HepG2 (cell line): ENCODE data around the gene CAPN14.

Source experiments
- SP4 ChIP-seq: sonication (generic); formaldehyde crosslinking; IDR thresholded peaks from 2 replicates; pipeline ENCODE4 v1.8.1; 2023; ENCODE audit warnings: mild to moderate bottlenecking, missing genetic modification reagents
- ZFP37 ChIP-seq: sonication (generic); formaldehyde crosslinking; IDR thresholded peaks from 2 replicates; pipeline ENCODE4 v1.4.0; 2020; ENCODE audit warnings: missing genetic modification reagents, borderline replicate concordance

DNA sequence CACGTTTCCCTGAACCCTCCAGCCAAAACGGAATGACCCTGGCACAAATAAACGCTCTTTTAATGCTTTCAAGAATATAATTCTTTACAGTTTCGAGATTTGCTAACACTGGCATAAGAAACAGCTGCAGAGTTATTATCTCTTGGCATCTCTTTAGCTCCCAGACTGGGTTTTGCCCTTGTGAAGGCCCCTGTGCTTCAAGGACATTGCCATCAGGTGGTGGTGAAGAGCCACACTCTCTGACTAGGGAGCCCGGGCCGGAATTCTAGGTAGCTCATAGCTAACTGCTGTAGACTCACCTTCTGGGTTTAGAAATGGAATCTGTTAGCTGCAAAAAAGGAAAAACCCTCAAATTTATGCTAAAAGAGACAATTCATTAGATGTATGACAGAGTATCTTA, 65.8 kb downstream of the CAPN14 start:
- TF ChIP-seq ZFP37 (CRISPR knock-in tag) = no peak
- TF ChIP-seq SP4 (CRISPR knock-in tag) = no peak
